HG03565 (cell line): ENCODE results near the gene ARID5B.

Experiments used
- ATAC-seq: cut with Tn5 transposase; IDR thresholded peaks from one replicate; pipeline ENCODE4 v1.9.1; 2021; ENCODE audit warnings: mild to moderate bottlenecking, moderate library complexity; ENCODE audit not compliant: unreplicated experiment

Gene ARID5B

DNA sequence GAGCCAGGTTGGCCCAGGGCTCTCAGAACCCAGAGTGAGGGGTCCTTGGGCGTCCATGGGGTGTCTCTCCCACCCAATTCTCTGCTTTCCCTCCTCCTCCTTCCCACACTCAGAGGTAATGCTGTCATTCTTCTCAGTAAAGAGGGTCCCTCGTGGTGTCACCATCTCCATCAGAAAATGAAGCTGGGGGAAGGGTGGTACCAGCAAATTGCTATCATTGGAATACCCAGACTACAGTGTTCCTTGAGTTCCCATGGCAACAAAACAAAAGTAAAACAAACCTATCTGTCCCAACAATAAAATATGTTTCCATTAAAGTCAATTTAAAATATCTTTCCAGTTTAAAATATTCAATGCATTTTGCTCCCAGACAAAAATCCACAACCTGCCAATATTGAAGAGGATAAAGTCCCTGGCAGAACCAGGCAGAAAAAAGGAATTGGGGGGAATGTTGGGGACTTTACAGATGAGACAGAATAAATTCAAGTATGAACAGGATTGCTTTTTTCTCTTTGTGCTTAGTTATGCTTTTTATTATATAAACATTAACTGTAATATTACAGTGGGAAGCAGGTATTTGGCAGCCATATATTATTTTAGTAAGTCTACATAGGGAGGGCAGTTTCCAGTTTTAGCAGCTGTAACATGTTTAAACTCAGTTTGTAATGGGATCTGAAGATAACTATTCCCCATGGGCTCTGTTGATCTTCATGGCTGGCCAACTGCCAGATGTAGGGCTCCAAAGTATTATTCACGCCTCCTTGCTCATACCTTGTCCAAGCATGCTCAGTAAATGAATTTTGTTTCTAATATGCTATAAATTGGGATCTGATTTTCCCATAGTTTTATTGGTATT, 182.1 kb downstream of the ARID5B start:
- no peak for ATAC-seq

DNA sequence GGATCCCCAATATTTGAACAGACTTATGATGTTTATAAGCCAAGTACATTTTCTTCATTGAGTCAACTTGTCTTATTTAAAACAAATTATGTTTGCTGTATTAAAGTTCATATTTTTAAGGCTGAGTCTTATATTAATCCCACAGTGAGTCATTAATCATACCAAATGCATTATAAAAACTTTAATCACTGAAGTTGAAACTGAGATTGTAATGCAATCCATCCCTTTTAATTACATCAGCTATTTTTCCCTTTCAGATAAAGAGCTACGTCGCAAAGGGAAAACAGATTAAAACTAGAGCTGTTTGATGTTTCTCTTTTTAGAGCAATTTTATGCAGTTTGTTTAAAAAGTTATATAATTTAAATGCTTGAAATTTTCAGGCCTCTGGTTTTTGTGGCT, 183.0 kb downstream of the ARID5B start:
- no peak for ATAC-seq

DNA sequence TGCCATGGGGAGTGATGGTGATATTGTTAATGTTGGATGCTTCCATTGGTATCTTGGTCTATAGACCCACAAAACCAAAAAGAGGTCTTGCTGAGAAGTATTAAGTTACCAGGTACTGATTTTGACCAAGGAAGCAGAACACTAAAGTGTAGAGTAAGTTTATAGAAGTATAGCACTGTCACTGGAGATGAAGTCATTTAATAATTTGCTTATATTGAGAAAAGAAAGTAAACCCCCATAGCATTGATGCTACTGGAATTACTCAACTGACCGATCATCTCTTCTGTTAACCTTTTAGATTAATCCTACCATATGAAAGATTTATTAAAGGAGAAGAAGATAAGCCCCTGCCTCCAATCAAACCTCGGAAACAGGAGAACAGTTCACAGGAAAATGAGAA, 183.9 kb downstream of the ARID5B start:
- no peak for ATAC-seq

DNA sequence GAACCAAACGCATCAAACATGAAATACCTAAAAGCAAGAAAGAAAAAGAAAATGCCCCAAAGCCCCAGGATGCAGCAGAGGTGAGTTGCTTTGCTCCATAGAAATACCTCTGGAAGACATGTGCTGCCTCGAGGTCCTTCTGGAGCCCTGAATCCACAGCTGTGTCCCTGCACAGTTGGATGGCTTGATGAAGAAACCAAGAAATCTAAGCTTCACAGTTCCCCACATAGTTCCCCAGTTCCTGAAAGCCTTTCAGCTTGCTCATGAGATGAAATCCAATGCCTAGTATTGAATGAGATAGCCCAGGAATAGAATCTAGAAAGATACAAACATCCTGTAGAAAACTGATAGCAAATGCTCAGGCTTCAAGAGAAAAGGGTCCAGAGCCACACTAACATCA, 184.3 kb downstream of the ARID5B start:
- ATAC-seq: no peak

DNA sequence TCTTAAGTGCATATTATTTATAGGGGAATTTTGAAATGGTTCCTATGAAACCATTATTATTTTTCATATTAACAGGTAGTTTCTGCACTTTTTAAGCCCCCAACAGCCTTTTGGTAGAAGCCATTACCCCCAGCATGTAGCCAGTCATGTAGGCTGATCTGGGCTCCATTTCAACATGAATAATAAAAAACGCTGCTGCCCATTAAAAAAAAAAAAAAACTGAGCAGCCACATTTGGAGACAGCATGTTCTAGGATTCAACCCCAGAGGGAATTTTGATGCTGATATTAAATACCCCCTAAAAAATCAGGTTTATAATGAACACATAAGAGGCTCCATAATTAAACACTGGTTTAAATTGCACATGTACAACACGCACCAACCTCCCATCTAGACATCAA, 185.8 kb downstream of the ARID5B start:
- ATAC-seq: no peak

DNA sequence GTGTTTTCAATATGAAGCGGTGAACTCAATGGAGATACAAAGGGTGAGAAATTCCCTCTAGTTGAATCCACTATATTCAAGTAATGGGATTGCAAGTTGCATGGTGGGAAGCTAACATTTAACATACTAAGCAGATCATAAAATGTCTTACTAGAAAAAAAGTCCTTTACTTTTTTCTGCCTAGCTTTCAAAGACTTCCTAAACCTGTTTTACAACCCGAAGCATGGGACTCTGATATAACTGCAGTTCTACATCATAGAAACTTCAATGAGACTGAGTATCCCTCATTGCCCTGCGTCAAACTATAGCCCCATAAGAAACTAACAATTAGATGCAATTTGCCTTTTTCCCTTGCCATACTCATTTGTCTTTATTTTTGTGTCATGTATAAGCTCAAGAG, 187.3 kb downstream of the ARID5B start:
- ATAC-seq: no peak

DNA sequence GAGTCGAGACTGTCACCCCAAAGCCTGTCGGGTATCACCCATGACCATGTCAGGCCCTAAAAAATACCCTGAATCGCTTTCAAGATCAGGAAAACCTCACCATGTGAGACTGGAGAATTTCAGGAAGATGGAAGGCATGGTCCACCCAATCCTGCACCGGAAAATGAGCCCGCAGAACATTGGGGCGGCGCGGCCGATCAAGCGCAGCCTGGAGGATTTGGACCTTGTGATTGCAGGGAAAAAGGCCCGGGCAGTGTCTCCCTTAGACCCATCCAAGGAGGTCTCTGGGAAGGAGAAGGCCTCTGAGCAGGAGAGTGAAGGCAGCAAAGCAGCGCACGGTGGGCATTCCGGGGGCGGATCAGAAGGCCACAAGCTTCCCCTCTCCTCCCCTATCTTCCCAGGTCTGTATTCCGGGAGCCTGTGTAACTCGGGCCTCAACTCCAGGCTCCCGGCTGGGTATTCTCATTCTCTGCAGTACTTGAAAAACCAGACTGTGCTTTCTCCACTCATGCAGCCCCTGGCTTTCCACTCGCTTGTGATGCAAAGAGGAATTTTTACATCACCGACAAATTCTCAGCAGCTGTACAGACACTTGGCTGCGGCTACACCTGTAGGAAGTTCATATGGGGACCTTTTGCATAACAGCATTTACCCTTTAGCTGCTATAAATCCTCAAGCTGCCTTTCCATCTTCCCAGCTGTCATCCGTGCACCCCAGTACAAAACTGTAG, 191.0 kb downstream of the ARID5B start:
- no peak for ATAC-seq

DNA sequence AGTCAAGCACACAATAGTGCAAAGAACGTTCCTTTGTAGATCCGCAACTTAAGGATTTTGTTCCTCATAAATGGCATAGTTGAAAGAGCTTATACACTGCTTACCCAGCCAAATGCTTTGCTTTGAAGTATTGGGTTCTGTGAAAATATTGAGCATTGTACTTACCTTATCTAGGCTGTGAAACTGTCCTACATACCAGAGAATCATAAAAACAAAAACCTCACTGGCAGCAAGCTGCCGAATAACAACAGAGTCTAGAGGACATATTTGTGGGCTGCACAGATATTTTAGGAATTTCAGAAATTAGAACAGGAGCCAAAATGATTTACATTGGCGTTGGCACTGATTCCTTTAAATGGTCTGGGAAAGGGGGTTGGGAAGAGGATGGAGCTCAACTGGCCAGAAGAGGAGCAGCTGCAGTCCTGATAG, 192.4 kb downstream of the ARID5B start:
- ATAC-seq: no peak

DNA sequence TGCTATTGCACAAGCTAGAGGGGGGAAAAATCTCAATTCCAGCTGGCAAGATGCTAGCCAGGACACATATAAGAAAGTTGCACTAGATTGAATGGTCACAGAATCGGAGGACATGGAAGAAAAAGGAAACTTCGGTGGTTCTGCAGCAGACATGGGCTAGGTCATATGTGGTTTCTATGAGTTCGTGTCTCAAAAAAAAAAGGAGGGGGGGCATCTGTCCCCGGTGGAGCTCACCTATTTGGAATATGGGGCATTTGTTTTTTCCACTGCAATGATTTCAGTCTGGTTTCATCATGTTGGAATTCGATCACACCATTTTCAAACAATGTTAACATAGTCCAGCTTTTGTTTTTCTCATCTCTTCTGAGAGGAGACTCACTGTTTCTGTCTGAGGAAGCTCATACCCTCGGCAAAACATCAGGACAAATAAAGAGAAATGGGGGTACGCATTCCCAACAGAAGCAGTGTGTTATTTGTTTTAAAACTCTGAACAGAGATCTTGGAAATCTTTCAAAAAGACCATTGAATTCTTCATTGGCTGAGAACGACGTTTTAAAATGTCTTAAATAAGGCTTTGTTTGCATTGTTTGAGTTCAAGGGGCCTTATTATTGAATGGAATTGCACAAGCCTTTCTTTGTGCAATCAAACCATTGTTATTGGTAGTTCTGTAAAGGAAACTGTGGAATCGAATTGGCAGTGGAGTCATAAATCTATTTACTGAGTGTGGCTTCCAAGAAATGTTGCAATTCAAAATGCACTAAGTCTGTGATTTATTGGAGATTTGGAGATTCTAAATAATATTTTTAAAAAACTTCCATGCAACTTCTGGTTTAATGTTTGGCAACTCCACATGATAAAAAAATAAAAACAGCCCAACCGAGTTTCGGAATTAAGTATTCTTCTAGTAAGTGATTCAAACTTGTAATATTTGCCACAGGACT, 194.0 kb downstream of the ARID5B start:
- ATAC-seq: no peak

DNA sequence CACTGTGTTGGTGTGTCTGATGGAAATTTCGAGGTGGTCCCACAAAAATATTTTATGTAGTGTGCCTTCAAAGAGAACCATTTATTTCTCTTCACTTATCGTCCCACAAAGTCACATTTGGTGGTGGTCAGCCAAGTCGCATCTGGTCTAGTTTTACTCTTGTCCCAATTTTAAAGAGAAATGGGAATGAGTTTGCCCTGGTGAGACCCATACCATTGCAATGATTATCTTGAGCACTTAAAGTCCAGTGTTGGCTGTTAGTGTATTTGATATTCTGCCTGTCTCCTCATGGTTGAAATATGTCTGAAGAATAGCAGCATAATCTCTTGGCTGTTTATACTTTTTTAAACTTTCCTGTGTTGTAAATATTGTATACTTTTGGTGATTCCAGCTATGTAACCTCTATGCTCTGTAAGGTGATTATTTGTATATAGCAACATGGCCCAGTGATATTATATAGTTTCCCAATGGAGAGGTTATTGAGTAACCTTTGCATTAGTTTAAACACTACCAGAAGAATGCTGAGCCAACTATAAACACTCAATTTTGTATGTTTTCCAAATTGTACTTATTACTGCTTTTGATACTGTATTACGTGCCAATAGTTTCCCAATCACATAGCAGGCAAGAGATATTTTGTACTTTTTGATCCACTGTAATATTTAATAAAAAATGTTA, 194.9 kb downstream of the ARID5B start:
- no peak for ATAC-seq

DNA sequence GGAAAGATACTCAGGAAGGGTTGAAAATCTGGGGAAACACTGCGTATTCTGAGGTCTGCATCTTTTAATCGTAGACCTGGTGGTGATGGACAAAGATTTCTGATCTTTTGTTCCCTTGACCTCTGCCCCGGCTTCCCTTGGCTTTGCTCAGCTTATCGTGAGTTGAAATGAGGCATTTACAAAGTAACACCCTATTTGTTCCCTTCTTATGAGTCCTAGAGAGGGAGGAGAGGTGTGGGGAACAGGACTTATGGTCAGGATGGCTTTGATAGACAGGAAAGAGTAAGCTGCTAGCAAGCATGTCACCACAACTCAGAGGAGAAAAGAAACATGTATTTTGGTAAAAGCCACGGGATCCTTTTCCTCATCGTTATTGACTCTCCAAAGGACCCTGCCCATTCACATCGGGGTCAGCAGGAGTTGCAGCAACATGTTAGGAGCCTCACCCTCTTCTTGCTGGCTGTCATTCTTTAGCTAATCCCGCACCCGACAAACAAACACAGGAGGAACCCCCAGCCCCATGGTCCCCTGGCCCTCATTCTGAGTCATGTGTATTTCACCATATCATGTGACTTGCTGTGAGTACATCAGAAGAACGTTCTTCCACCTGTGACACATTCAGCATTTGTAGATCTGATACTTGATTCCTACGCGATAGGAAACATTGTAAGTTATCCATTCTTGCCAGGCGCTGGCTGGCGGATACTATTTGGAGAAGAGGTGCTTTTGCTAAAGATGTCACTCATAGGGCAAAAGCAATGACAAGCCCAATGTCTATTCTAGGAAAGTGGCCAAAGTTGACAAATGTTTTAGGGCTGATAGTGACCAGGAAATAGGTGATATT, 197.0 kb downstream of the ARID5B start:
- ATAC-seq: no peak

DNA sequence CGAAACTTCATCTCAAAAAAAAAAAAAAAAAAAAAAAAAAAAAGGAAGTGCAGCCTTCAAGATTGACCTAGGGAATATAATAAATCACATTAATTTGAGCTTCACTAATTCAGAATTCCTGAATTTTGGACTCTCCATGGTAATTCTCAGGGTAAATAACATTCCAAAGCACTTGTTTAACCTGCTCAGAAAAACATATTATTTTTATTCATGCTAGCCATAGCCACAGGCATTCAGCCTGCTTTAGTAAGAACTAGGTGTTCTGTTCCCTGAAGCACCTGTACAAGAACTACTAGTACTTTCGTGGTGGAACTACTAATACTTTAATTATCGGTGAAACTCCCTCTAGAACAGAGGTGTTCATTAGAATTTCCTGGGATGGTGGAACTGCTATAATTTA, 197.8 kb downstream of the ARID5B start:
- no peak for ATAC-seq

DNA sequence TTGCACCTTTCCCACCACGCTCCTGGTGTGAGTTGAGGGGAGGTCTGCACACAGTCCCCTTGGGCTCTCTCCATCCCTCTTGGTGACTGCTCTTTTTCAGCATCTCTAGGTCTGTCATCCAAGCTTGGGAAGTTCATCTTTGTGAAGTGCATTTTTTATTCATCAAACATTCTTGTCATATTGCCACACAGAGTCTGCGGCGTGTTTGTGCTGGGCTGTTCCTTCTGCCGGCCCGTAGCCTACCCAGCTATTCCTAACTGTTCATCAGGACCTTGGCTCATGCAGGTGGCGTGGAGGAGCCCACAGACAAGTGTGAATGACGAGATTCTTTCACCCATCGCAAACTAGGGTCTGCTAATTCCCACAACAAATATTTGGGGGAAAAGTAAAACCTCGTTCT, 202.4 kb downstream of the ARID5B start:
- ATAC-seq: no peak

DNA sequence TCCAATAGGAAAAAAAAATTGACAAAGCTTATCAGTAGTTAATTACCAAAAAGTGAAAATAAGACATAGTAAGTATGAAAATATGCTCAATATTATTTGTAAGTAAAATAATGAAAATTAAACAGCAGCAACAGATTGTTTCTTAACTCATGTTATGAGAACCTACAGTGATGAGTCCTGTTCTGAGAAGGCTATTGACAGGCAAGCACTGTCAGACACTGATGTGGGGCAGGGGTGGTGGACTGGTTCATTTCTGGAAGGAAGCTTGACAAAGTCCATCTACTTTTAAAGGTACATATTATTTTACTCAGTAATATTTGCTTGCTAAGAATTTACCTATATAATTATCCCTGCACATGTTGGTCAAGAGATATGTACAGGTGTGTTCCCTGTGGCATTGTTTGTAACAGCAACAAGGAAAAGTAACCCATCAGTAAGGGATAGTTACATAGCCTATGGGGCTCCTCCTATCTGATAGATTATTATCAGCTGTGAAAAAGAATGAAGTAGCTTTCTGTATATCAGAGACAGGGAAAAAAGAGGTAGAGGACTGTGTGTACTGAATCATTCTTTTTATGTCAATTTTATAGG, 205.5 kb downstream of the ARID5B start:
- no peak for ATAC-seq

DNA sequence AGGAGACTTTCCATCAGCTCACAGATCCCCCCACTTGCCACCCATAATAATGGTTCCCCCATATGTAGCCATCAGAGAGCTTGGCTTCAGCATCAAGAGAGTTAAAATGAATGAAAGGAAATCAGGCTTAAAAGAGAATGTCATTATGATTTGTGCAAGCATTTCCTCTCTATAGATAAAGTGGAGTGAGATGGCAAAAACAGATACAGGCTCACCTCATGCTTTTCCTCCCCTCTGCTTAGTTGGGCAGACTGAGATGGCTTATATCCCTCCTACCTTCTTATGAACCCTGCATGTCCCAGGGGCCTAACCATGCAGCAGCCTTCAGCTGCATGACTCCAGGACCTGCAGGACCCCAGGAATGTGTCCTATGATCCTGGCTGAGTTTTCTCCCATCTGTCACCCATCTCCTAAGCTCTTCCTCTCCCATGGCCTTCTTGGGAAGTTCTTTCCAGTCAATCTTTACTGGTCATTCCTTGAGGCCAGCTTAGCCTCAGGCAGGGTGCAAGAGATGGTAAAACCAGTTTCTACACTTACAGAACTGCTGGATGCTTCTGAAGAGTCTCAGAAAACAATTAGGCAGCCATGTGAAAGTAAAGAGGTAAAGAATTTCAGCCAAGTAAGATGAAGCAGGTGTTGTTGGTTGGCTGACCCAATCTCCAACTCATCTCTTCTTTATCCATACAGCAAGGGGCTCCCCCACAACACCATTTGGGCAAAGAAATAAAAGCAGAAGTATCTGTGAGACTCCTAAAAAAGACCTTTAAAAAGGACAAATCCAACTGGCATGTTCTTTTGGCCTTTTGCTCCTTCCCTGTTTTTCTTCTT, 207.5 kb downstream of the ARID5B start:
- no peak for ATAC-seq

DNA sequence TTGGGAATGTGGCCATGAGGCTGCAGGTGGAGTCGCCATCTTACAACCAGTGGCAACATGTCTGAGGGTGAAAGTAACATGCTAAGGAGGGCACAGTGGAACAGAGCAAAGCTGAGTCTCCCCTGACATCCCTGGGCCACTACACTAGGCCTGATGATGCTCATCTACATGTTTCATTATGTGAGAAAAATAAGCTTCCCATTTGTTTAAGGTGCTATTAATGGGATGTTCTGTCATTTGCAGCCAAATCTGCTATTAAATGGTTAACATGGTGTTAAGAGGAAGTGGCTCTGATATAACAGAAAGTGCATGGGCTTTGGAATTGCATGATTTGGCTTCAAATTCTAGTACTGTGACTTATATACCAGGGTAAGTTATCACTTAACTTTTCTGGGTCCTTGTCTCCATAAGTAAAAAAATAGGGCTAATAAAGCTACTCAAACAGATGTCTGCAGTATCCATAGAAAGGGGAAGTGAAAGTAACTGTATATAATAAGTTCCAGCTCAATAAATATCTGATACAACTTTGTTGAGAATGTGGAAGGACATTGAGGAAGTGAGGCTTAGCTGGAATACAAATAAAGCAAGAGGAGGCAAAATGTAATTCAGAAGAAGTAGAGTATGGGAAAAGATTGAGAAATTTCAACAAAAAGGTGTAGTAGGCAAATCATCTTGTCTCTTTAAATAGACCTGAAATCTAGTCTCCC, 208.2 kb downstream of the ARID5B start:
- ATAC-seq: peak; percentile 87

DNA sequence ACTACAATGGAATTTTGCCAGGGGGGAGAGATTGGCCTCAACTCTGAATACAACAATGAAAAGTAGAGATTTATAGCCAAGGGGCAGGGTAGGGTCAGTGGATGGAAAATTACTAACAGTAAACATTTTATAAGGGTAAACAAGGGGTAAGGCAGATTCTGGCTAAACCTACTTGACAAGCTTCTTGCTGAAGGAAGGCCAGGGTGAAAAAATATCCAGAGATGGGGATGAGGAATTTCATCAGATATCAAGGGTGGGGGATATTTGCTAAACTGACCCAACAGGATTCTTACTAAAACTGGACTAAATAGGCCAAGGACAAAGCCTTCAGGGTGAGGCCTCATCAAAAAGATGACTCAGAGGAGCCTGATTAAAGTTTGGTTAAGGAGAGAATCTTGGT, 210.8 kb downstream of the ARID5B start:
- ATAC-seq: no peak

DNA sequence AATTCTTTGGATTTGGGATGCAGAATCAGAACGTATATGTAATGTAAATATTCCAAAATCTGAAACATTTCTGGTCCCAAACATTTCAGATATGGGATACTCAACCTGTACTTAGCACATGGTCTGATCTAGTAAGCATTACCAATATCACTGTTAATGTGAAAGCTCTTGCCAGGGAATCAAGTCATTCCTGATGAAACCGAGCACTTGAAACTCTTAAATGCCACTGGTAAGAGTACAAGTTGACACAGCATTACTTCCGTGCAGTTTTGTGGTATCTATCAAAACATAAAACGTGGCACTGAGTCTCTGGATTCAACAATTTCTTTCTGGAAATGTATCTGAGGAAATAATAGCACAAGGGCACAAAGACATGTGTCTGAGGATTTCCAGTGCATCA, 211.5 kb downstream of the ARID5B start:
- no peak for ATAC-seq
